ENCODE data around the gene LMX1B.

GRCh38 chr9:126611592-126612325 is 2.0 kb upstream of the LMX1B start:
- TF ChIP-seq, protein P1, sequence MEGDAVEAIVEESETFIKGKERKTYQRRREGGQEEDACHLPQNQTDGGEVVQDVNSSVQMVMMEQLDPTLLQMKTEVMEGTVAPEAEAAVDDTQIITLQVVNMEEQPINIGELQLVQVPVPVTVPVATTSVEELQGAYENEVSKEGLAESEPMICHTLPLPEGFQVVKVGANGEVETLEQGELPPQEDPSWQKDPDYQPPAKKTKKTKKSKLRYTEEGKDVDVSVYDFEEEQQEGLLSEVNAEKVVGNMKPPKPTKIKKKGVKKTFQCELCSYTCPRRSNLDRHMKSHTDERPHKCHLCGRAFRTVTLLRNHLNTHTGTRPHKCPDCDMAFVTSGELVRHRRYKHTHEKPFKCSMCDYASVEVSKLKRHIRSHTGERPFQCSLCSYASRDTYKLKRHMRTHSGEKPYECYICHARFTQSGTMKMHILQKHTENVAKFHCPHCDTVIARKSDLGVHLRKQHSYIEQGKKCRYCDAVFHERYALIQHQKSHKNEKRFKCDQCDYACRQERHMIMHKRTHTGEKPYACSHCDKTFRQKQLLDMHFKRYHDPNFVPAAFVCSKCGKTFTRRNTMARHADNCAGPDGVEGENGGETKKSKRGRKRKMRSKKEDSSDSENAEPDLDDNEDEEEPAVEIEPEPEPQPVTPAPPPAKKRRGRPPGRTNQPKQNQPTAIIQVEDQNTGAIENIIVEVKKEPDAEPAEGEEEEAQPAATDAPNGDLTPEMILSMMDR (conservative IDR thresholded peaks at IDR 0.05 in 1 of 2, IDR thresholded peaks at IDR 0.05 in 1 of 2; ENCODE audit: extremely low read depth in 1 of 2, insufficient read depth in 1 of 2, low read depth in 1 of 2, low read length in 2 of 2), result peak; percentile 77 to 87
- TF ChIP-seq EZH2 (IDR thresholded peaks at IDR 0.05; ENCODE audit: borderline replicate concordance, low read length), result no peak

Measured in mammary epithelial cell (primary cell).